Limb (tissue), 2 donors: ENCODE data around the gene IDUA.

Experiments used
- DNase-seq, 2 donors: peaks; one replicate each; pipeline ENCODE4 v3.0.0-alpha.2; 2016; ENCODE audit errors: extremely low spot score in 2 of 2

Gene IDUA

GRCh38 chr4:956531-957230, 30.2 kb upstream of the IDUA start:
- DNase-seq: no peak

DNA sequence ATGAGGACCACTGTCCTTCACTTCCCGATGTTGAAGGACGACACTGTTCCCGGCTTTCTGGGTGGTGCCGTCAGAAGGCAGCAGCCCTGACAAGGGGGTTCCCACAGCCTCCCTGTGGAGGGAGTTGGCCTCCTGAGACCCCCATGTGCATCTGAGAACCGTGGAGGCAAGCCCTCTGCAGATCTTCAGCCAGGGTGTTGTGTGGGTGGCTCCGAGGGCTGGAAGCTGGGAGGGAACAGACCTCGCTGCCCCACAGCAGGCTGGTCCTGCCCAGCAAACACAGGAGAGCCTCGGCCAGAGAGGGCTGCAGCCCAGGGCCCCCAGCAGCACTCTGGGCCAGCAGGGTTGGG, 29.6 kb upstream of the IDUA start:
- DNase-seq: peak in 1 of 2 donors; percentile 22

GRCh38 chr4:957581-958313, 29.1 kb upstream of the IDUA start:
- no peak for DNase-seq

DNA sequence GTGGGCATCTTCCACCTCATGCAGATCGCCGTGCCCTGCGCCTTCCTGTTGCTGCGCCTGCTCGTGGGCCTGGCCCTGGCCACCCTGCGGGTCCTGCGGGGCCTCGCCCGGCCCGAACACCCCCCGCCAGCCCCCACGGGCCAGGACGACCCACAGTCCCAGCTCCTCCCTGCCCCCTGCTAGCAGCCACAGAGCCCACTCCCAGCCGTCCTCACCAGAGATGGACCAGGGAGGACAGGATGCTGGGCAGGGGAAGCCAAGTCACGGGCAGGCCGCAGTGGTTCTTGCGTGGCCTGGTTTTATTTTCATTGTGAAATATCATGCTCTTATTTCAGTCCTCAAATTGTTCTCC, 28.6 kb upstream of the IDUA start:
- DNase-seq: no peak

GRCh38 chr4:958696-959337, 28.0 kb upstream of the IDUA start:
- DNase-seq: no peak

DNA sequence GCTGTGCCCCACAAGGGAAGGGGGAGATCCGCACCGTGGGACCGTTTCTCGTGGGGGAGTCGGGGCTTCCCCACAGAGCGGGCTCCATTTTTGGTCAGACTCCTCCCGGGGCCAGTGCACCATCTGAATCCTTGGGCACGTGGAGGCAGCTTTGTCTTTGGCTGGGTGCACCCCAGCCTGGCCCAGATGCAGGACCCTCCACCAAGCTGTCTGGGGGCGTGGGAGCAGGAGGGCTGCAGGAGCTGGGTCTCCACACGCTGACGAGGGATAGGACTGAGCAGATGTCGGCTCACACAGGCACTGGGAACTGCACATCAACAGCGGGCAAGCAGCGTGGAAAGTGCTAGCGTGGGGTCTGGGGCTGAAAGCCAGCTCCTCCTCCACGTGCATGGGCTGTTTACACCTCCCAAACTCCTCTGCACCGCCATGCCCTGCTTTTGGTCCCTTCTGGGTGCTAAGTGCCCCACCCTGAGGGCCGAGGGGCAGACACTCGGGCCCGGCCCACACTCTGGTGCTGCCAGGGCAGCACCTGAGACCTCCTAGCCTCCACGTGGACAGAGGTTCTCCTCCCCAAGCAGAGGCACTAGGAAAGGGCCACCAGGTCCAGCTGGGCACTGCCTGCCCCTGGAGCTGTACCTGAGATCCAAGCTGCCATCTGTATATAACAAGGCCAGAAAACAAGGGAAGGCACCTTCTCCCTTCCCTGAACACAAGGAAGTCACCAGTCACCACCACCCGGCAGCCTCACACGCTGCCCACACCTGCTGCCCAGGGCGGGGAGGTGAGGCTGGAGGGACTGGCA, 27.3 kb upstream of the IDUA start:
- DNase-seq: no peak

DNA sequence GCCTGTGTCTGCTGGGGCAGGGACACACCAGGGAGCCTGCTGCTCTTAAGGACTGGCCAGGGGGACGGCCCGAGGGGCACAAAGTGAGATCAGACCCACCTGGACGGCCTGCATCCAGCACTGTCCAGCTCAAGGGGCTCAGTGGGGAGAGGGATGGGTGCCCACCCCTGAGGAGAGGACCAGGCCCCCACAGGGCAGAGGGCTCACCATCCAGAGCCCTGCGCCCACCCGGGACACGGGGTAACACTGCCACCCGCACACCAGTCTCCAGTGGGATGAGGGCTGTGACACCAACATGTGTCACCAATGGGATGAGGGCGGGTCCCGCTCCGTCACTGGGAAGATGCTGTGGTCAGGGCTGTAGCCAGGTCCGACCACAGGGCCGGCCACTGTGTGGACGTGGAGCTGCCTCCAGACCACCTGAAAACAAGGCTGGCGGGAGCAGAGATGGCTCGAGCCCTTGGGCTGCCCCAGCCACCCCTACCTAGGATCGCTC, 26.7 kb upstream of the IDUA start:
- DNase-seq: peak in 1 of 2 donors; percentile 22

DNA sequence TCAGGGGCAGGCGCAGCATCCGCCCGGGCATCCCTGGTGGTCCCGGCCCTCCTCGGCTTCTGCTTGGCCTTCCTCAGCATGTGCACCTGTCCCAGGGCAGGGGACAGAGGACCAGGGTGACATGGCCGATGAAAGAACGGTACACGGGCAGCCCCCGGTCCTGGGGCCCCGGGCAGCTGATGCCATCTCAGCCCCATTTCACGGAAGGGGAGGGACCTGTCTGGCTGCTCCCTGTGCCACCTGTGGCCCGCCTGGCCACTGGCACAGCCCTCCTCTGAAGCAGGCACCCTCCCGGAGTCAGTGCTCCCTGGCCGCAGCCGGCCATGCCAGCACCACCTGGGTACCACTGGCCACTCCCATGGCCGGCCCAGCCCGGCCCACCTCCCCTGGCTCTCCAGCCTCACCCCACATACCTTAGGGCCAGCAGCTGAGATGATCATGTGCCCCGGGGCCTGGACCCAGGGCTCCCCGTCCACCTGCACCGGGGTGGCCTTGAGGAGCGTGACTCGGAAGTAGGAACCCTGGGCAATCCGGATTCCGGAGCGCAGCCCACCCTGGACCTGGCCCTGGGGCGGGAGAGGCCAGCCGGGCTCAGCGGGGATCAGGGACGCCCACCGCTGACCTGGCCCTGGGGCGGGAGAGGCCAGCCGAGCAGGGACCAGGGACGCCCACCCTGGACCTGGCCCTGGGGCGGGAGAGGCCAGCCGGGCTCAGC, 26.1 kb upstream of the IDUA start:
- peak in 1 of 2 donors; percentile 23 for DNase-seq

DNA sequence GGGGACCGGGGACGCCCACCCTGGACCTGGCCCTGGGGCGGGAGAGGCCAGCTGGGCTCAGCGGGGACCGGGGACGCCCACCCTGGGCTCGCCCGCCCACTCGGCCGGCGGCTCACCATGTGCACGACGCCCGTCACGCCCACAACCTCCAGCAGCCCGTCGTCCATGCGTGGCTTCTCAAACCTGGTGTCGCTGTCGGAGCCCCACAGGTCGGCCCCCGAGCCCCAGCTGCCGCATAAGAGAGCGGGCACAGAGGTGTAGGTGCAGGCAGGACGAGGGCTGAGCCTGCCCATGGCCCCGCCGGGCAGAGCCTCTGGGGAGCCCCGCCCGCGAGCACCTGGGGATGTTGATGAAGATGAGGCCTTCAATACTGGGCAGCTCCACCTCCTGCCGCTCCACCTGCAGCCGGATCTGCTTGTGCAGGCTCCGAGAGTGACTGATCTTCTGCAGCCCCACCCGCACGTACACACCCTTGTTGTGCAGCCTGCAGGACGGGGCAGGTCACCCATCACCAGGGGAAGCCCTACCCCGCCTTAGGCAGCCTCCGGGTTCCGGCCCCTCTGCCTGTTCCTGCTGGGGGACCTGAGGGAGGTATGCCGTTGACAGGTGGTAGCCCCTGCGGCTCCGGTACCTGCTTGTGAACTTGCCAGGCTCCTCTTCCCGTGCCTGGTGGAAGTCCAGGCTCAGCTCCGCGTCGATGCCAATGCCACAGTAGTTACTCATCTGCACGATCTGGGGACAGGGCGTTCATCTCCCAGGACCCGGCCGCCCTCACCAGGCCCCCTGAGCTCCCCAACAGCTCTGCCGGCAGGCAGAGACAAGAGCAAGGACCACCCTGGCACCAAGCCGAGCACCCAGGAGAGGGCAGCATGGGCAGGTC, 25.3 kb upstream of the IDUA start:
- DNase-seq: peak in 1 of 2 donors; percentile 27

GRCh38 chr4:962231-963208, 24.3 kb upstream of the IDUA start:
- DNase-seq: peak in 1 of 2 donors; percentile 26

DNA sequence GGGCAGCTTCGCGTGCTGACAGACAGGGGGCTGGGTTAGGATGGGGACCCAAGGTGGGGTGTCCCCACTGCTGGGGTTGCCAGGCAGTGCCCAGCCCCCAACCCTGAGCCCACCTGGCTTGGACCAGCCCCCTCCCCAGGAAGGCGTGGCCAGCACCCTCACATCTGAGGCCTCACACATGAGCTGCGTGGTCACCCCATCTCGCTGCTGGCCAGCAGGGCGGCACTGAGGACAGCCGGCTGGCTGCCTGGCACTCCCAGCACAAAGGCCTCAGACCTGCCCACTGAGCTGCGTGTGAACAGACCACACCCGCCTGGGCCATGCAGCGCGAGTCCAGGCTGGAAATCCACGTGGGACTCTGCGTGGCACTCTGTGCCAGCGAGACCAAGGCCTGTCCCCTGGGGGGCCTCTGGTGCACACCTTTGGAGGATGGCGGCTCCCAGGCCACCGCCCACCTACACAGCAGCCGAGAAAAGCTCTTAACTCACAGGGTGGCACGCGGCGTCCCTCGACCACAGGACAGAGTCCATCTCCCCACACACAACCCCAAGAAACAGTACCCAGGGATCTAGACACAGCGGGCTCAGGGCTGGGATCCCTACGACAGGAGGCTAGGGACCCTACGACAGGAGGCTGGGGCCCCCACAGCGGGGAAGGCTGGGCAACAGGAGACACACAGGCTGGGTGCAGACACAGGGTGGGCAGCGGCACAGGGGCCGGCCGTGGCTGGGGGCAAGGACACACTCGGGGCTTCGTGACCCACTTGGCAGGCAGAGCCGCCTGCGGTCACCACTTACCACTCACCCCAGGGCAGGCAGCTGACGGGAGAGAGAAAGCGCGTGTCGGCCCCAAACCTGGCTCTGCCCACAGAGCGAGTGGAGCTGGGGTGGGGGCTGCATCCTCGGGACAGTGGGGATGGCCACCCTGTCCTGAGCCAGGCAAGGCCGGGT, 23.3 kb upstream of the IDUA start:
- no peak for DNase-seq

GRCh38 chr4:964346-965025, 22.4 kb upstream of the IDUA start:
- DNase-seq: no peak

DNA sequence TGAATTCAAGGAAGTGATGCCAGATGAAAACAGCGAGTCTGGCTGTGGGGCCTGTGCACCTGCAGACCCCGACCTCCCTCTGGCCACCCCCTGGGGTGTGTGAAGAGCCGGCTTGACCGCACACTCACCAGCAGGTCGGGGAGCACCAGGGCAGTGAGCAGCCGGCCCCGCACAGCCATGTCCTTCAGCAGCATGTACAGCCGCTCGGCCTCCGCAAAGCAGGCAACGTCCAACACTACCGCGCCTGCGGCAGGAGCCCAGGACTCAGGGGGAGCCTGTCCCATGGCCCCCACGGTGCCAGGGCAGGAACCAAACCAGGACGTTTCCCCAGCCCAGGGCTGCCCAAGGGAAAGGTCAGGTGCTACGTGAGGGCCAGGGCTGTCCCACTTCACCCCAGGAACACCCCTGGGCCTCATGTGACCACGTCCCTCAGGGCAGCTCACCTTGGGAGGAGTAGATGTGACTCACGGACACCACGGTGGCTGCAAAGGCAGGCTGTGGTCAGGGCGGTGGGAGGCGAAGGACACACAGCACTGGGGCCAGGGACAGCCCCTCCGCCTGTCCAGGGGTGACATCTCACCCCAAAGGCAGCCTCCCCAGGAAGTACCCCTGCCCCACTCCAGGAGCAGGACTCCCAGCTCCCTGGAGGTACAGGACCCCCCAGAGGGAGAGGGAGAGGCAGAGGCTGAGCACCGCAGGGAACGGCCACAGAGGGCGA, 21.6 kb upstream of the IDUA start:
- no peak for DNase-seq

DNA sequence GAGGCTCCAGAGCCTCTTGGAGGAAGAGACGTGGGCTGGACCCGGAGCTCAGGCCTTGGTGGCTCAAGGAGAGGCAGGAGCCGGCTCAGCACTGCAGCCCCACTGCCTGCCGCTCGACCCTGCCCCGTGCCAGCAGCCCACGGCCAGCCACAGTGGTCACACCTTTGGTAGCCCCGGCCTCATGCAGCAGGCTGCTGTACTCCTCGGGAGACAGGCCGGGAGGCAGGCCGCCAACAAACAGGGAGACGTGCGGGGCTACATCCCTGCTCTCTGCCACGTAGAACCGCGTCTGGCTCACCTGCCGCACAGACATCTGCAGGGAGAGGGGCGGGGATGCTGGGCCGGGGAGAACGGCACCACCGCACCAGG, 21.1 kb upstream of the IDUA start:
- no peak for DNase-seq

GRCh38 chr4:966266-967112, 20.4 kb upstream of the IDUA start:
- no peak for DNase-seq
